OCI-LY7 (cell line): Measurements from ENCODE around the gene GPSM3. TPM values are rescaled to one million over a fixed set of nuclear protein-coding genes. Genes with fewer than 3 reads are reported as not detected.

Experiments used
- microRNA-seq: library from miRNA; unstranded; fragments of <30 nt; microRNA quantifications from one replicate; pipeline ENCODE4 v1.2.0, GENCODE V29; 2022; ENCODE audit warnings: borderline replicate concordance
- small RNA-seq: library from RNA; depleted of rRNA; stranded (forward); fragments of <200 nt; gene quantifications from one replicate; pipeline ENCODE3, GENCODE V24; 2014
- total RNA-seq, 2 experiments: library from RNA; depleted of rRNA in 1 of 2; stranded (reverse); fragments of >200 nt in 1 of 2; shearing (Covaris generic) in 1 of 2; gene quantifications; 2 replicates each; pipeline ENCODE4 v1.2.3, GENCODE V29; 2014 to 2022

Gene GPSM3
- total RNA-seq, 2 experiments from 2014 or later, result 94.4 to 100 TPM

Small RNA genes within 50 kb of the gene (microRNA-seq; reads per million reads assigned to microRNA genes)
- gene MIR6721, result 2.3 reads per million
- gene MIR6833, result not detected

Small RNA genes within 50 kb of the gene (small RNA-seq; reads per million reads assigned to genes)
- gene AL662884.1, result not detected
- gene MIR6833, result not detected

Other genes with a start within 250 kb of the GPSM3 start
- gene CFB, start 246.5 kb downstream of the GPSM3 start, total RNA-seq (2014; rRNA removed; shearing (Covaris generic)), result 1.1 TPM in 1 of 2 replicates, not detected in the other
- gene CFB, start 246.5 kb downstream of the GPSM3 start, total RNA-seq (2022), result 1.2 and 2.4 TPM in 2 replicates
- 94.8 and 134 TPM in 2 replicates for gene NELFE, start 233.7 kb downstream of the GPSM3 start, total RNA-seq (2014; rRNA removed; shearing (Covaris generic))
- gene NELFE, start 233.7 kb downstream of the GPSM3 start, total RNA-seq (2022), result 76.1 and 77.8 TPM in 2 replicates
- gene SKIC2, start 233.5 kb downstream of the GPSM3 start, total RNA-seq (2014; rRNA removed; shearing (Covaris generic)), result 45.8 and 62.2 TPM in 2 replicates
- gene SKIC2, start 233.5 kb downstream of the GPSM3 start, total RNA-seq (2022), result 69.8 and 77.5 TPM in 2 replicates
- gene DXO, start 220.5 kb downstream of the GPSM3 start, total RNA-seq (2014; rRNA removed; shearing (Covaris generic)), result 34.9 and 36.5 TPM in 2 replicates
- 17.5 and 28.0 TPM in 2 replicates for gene DXO, start 220.5 kb downstream of the GPSM3 start, total RNA-seq (2022)
- gene C4A, start 210.6 kb downstream of the GPSM3 start, total RNA-seq (2014; rRNA removed; shearing (Covaris generic)), result 2.2 and 2.9 TPM in 2 replicates
- gene C4A, start 210.6 kb downstream of the GPSM3 start, total RNA-seq (2022), result 4.8 and 6.6 TPM in 2 replicates
- gene C4B, start 177.8 kb downstream of the GPSM3 start, total RNA-seq (2014; rRNA removed; shearing (Covaris generic)), result 2.5 and 2.9 TPM in 2 replicates
- 3.7 and 4.2 TPM in 2 replicates for gene C4B, start 177.8 kb downstream of the GPSM3 start, total RNA-seq (2022)
- gene CYP21A2, start 154.2 kb downstream of the GPSM3 start, total RNA-seq (2014; rRNA removed; shearing (Covaris generic)), result not detected in 2 replicates
- gene CYP21A2, start 154.2 kb downstream of the GPSM3 start, total RNA-seq (2022), result not detected in 2 replicates
- gene TNXB, start 83.3 kb downstream of the GPSM3 start, total RNA-seq (2014; rRNA removed; shearing (Covaris generic)), result 1.7 and 7.1 TPM in 2 replicates
- 9.2 and 10.5 TPM in 2 replicates for gene TNXB, start 83.3 kb downstream of the GPSM3 start, total RNA-seq (2022)
- gene ATF6B, start 64.4 kb downstream of the GPSM3 start, total RNA-seq (2014; rRNA removed; shearing (Covaris generic)), result 44.8 and 57.7 TPM in 2 replicates
- gene ATF6B, start 64.4 kb downstream of the GPSM3 start, total RNA-seq (2022), result 122 and 125 TPM in 2 replicates
- 10.1 and 11.6 TPM in 2 replicates for gene FKBPL, start 62.4 kb downstream of the GPSM3 start, total RNA-seq (2014; rRNA removed; shearing (Covaris generic))
- 8.2 and 8.4 TPM in 2 replicates for gene FKBPL, start 62.4 kb downstream of the GPSM3 start, total RNA-seq (2022)
- gene PRRT1, start 40.7 kb downstream of the GPSM3 start, total RNA-seq (2014; rRNA removed; shearing (Covaris generic)), result 0.13 and 0.47 TPM in 2 replicates
- 2.4 and 3.5 TPM in 2 replicates for gene PRRT1, start 40.7 kb downstream of the GPSM3 start, total RNA-seq (2022)
- 111 and 130 TPM in 2 replicates for gene PPT2, start 38.5 kb downstream of the GPSM3 start, total RNA-seq (2014; rRNA removed; shearing (Covaris generic))
- gene PPT2, start 38.5 kb downstream of the GPSM3 start, total RNA-seq (2022), result 34.1 and 39.0 TPM in 2 replicates
- gene EGFL8, start 28.0 kb downstream of the GPSM3 start, total RNA-seq (2014; rRNA removed; shearing (Covaris generic)), result 7.4 and 11.4 TPM in 2 replicates
- gene EGFL8, start 28.0 kb downstream of the GPSM3 start, total RNA-seq (2022), result 21.6 and 23.0 TPM in 2 replicates
- 18.0 and 24.5 TPM in 2 replicates for gene AGPAT1, start 16.6 kb downstream of the GPSM3 start, total RNA-seq (2014; rRNA removed; shearing (Covaris generic))
- 28.1 and 30.1 TPM in 2 replicates for gene AGPAT1, start 16.6 kb downstream of the GPSM3 start, total RNA-seq (2022)
- 51.3 and 59.9 TPM in 2 replicates for gene RNF5, start 14.2 kb downstream of the GPSM3 start, total RNA-seq (2014; rRNA removed; shearing (Covaris generic))
- 50.6 and 56.1 TPM in 2 replicates for gene RNF5, start 14.2 kb downstream of the GPSM3 start, total RNA-seq (2022)
- gene AGER, start 8.4 kb downstream of the GPSM3 start, total RNA-seq (2014; rRNA removed; shearing (Covaris generic)), result 6.6 and 6.7 TPM in 2 replicates
- gene AGER, start 8.4 kb downstream of the GPSM3 start, total RNA-seq (2022), result 26.9 and 29.9 TPM in 2 replicates
- 23.1 and 23.7 TPM in 2 replicates for gene PBX2, start 2.4 kb downstream of the GPSM3 start, total RNA-seq (2014; rRNA removed; shearing (Covaris generic))
- 77.3 and 80.5 TPM in 2 replicates for gene PBX2, start 2.4 kb downstream of the GPSM3 start, total RNA-seq (2022)
- gene NOTCH4, start 31.4 kb upstream of the GPSM3 start, total RNA-seq (2014; rRNA removed; shearing (Covaris generic)), result 0.93 and 1.4 TPM in 2 replicates
- 2.1 and 2.4 TPM in 2 replicates for gene NOTCH4, start 31.4 kb upstream of the GPSM3 start, total RNA-seq (2022)
- not detected in 2 replicates for gene TSBP1, start 179.3 kb upstream of the GPSM3 start, total RNA-seq (2014; rRNA removed; shearing (Covaris generic))
- gene TSBP1, start 179.3 kb upstream of the GPSM3 start, total RNA-seq (2022), result not detected in 2 replicates
- gene BTNL2, start 214.5 kb upstream of the GPSM3 start, total RNA-seq (2014; rRNA removed; shearing (Covaris generic)), result 2.9 and 3.1 TPM in 2 replicates
- 4.9 and 5.1 TPM in 2 replicates for gene BTNL2, start 214.5 kb upstream of the GPSM3 start, total RNA-seq (2022)
- gene HLA-DRA, start 247.2 kb upstream of the GPSM3 start, total RNA-seq (2014; rRNA removed; shearing (Covaris generic)), result 1,088 and 1,231 TPM in 2 replicates
- gene HLA-DRA, start 247.2 kb upstream of the GPSM3 start, total RNA-seq (2022), result 552 and 585 TPM in 2 replicates